GM13977 (cell line): Measurements from ENCODE around the gene UBL4A.
A peak's percentile ranks its signal among the peaks of the same experiment; 100 is the strongest.

Experiments used
- DNase-seq: peaks from one replicate; pipeline ENCODE4 v3.0.0; 2012; ENCODE audit warnings: low spot score
- CTCF ChIP-seq: IDR thresholded peaks from 2 replicates; pipeline ENCODE4 v1.5.1; 2012; ENCODE audit warnings: mild to moderate bottlenecking, control low read depth; ENCODE audit not compliant: insufficient read depth; ENCODE audit errors: extremely low read depth, missing control alignments
- in situ Hi-C: fragments of 300-500 bp; cut with MboI; formaldehyde crosslinking; loops from one replicate; pipeline ENCODE4 v1.12.0; 2022; ENCODE audit warnings: low sequenced_read_pairs, low pct_unique_long_range_greater_than_20kb, mixed read lengths, inconsistent platforms; ENCODE audit not compliant: unreplicated experiment

The UBL4A gene

GRCh38 chrX:154445776-154446175 lies 40.6 kb downstream of the UBL4A start:
- in situ Hi-C loops: no loop called here
- DNase-seq: no peak
- TF ChIP-seq CTCF: no peak

GRCh38 chrX:154444755-154445246 lies 41.6 kb downstream of the UBL4A start:
- no peak for TF ChIP-seq CTCF
- DNase-seq: no peak
- in situ Hi-C loops: no loop called here

GRCh38 chrX:154443992-154444754 lies 42.2 kb downstream of the UBL4A start, which contains the start of gene FAM50A:
FAM50A (plus strand) TSS chrX:154444141; CDS start chrX:154444236, 95 bp downstream.
- TF ChIP-seq CTCF: no peak
- in situ Hi-C loops: no loop called here
- DNase-seq: peak; percentile 93

GRCh38 chrX:154443479-154443910 lies 42.9 kb downstream of the UBL4A start:
- DNase-seq: no peak
- no peak for TF ChIP-seq CTCF
- in situ Hi-C loops: no loop called here

- no peak for DNase-seq
- no peak for TF ChIP-seq CTCF
- in situ Hi-C loops: no loop called here
These were observed 44.3 kb downstream of the UBL4A start for GRCh38 chrX:154441984-154442707.

GRCh38 chrX:154441564-154441963 lies 44.9 kb downstream of the UBL4A start:
- in situ Hi-C loops: no loop called here
- TF ChIP-seq CTCF: no peak
- no peak for DNase-seq
